Effector memory CD4-positive, alpha-beta T cell (primary cell): ENCODE measurements around the gene FGF19.

ENCODE experiments used
- DNase-seq, 3 donors: peaks; one replicate each; pipeline ENCODE4 v3.0.0-alpha.2; 2020
- H3K27ac ChIP-seq: 2 replicates; pipeline ENCODE4 v1.7.0; 2013; ENCODE audit warnings: mild to moderate bottlenecking, low read length, moderate library complexity; ENCODE audit not compliant: insufficient read depth, poor library complexity, severe bottlenecking
- H3K27me3 ChIP-seq: replicated peaks from 2 replicates; pipeline ENCODE4 v1.7.0; 2013; ENCODE audit warnings: mild to moderate bottlenecking, low read length; ENCODE audit not compliant: insufficient read depth, control insufficient read depth, poor library complexity, severe bottlenecking
- H3K36me3 ChIP-seq: 2 replicates; pipeline ENCODE4 v1.7.0; 2013; ENCODE audit warnings: mild to moderate bottlenecking, low read length, moderate library complexity; ENCODE audit not compliant: control insufficient read depth, insufficient read depth
- H3K4me1 ChIP-seq: 2 replicates; pipeline ENCODE4 v1.7.0; 2013; ENCODE audit warnings: low read length, mild to moderate bottlenecking; ENCODE audit not compliant: control insufficient read depth, insufficient read depth, poor library complexity, severe bottlenecking
- H3K4me3 ChIP-seq: 2 replicates; pipeline ENCODE4 v1.7.0; 2013; ENCODE audit warnings: low read length, low read depth, mild to moderate bottlenecking; ENCODE audit not compliant: insufficient read depth, poor library complexity, severe bottlenecking
- H3K9me3 ChIP-seq: 2 replicates; pipeline ENCODE4 v1.7.0; 2013; ENCODE audit warnings: mild to moderate bottlenecking, low read length, moderate library complexity; ENCODE audit not compliant: control insufficient read depth
- total RNA-seq, 3 donors: gene quantifications; one replicate each; lab custom pipeline; 2026; lab: John Stamatoyannopoulos, UW

Gene FGF19, protein sequence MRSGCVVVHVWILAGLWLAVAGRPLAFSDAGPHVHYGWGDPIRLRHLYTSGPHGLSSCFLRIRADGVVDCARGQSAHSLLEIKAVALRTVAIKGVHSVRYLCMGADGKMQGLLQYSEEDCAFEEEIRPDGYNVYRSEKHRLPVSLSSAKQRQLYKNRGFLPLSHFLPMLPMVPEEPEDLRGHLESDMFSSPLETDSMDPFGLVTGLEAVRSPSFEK
- total RNA-seq, result 0 reads per million in 3 donors

DNA sequence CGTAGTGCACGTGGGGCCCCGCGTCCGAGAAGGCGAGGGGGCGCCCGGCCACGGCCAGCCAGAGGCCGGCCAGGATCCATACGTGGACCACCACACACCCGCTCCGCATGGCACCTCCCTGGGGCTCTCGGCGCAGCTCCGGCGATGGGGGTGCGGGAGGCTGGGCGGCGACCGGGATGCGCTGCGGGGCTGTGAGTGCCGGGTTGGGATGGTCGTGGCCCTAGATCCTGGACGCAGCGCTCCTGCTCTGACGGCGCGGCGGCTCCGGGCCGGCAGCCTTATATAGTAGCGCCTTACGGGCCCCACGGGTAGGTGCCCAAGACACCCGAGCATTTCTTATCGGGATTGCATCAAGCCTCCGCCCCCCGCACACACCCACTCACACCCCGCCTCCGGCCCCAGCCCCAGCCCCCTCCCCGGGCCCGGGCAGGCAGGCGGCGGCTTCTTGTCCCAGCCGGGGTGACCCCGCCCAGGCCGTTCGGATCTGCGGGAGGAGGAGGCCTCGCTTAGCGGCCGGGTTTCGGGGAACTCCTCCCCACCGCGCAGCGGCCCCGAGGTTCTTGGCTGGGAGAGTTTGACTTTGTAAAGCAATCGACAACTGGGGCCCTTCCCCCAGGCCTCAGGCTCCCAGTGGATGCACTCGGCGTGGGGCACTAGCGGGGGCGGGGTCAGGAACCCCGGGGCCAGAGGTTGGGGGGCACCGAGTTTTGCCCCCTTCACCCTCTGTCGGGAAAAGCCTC, at the start of gene FGF19:
FGF19 (minus strand) TSS at position 255 of the 740 bp plus-strand sequence; CDS start at position 109, 146 bp downstream.
- Histone ChIP-seq H3K27me3 (peaks cover 36% of the 10 kb centered on the region), H3K4me3 (no peak within 1 kb of the TSS), H3K9me3 (no peaks in the 10 kb centered on the region)

DNA sequence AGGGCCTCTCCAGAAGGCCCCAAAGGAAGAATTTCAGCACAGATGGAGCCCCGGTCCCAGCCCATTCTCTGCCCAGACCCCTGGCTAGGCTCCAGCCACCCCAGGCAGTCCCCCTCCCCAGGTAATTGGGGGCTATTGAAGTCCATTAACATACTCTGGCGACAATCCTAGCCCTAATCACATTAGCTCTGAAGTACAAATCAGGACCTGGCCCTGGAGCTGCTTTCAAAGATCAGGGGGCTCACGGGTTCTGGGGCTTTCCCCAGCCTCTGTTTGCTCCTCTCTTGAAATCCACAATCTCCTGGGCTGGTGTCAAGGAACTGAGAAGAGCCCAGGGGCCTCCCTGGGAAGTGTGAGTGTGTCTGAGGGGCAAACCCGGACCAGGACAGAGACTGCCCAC, 49.1 kb upstream of the FGF19 start:
- Histone ChIP-seq H3K36me3 (no peaks in the 10 kb centered on the region), H3K9me3 (no peaks in the 10 kb centered on the region), H3K27ac (no peak overlapping the region), H3K4me3 (no peak overlapping the region), H3K4me1 (no peaks in the 10 kb centered on the region), H3K27me3 (no peaks in the 10 kb centered on the region)
- no peak for DNase-seq

More for the DNA sequence above, at the start of gene FGF19:
- Histone ChIP-seq H3K4me1 (peaks cover 7% of the 10 kb centered on the region), H3K27ac (no peak within 1 kb of the TSS), H3K36me3 (no peaks in the 10 kb centered on the region)
- DNase-seq, result no peak

DNA sequence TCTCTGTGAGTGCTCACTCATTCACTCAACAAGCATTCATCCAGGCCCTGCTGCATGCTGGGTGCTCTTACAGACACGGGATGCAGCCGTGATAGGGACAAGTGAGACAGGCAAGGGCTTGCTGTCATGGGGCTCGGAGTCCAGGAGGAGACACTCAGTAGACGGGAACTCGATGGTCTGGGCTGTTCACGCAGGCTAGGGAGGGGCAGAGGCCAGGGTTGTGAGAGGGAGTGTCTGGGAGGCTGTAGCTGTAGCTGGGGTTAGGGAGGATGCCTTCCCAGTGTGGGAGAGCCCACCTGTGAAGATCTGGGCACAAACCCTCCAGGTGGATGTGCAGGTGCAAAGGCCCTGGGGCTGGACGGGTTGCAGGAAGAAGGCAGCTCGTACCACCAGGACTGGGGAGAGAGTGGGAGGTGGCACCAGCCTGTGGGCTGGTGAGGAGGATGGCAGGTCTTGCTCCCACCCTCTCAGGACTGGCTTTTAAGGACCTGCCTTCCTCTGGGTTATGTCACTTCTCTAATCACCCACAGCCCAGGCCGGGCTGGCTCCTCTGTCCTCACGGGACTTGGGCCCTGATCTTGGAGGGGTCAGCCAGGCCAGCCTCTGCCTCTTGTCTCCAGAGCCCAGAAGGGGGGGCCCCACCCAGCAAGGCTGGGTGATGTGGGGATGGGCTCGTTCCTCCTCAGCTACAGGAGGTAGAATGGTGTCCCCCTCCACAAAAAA, 47.2 kb upstream of the FGF19 start:
- Histone ChIP-seq H3K27me3 (peaks cover 6% of the 10 kb centered on the region), H3K36me3 (no peaks in the 10 kb centered on the region), H3K27ac (no peak overlapping the region), H3K9me3 (no peaks in the 10 kb centered on the region), H3K4me1 (no peaks in the 10 kb centered on the region), H3K4me3 (no peak overlapping the region)
- no peak for DNase-seq

DNA sequence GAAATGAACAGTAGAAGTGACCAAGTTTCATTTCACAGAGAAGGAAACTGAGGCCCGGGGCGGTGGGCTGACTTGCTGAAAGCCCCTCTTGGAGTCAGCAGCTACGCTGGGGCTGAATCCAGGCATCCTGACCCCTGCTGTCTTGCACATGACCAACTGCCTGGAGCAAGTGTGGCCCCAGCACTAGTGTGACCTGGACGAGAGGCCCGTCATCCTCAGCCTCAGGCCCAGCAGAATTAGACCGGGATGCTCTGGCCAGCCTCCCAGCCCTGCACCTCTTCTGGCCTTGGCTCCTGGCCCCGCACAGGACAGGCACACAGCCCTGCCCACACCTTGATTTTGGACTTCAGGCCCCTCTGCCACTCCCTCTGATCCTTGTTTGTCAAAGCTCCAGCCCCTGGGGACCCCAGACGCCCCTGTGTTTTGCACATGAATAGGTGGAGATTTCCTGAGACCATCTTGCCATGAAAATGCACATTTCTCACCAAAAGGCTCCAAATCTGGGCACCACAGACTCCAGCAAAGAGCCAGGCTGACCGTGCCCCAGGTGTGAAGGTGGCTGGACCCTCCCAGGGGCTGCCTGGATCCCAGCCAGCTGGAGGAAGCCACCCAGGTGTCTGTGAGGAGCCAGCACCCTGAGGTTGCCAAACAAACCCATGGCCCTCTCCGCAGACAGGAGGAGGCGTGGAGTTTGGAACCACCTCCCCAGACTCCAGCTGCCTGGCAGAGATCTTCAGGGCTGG, 46.5 kb upstream of the FGF19 start:
- no peak overlapping the region for H3K4me3 ChIP-seq
- no peaks in the 10 kb centered on the region for H3K9me3 ChIP-seq
- no peaks in the 10 kb centered on the region for H3K4me1 ChIP-seq
- H3K27ac ChIP-seq, result no peak overlapping the region
- H3K36me3 ChIP-seq, result no peaks in the 10 kb centered on the region
- DNase-seq, result no peak
- peaks cover 6% of the 10 kb centered on the region for H3K27me3 ChIP-seq

DNA sequence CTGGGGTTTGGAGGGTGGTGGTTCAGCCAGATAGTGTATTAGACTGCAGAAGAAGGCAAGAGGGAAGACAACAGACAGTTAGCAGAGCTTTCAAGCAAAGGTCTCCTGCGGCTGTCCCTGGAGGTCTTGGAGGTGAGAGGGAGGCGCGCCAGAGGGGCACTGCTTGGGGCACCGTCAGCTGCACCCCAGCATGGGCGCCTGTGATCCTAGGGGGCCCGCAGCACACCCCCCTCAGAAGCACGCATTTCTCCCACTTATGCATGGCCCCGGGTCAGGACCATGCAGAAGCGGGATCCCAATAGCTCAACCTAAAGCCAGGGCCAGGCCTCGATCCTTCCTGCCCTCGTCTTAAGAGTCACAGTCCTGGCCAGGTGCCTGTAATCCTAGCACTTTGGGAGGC, 44.8 kb upstream of the FGF19 start:
- no peak for DNase-seq

DNA sequence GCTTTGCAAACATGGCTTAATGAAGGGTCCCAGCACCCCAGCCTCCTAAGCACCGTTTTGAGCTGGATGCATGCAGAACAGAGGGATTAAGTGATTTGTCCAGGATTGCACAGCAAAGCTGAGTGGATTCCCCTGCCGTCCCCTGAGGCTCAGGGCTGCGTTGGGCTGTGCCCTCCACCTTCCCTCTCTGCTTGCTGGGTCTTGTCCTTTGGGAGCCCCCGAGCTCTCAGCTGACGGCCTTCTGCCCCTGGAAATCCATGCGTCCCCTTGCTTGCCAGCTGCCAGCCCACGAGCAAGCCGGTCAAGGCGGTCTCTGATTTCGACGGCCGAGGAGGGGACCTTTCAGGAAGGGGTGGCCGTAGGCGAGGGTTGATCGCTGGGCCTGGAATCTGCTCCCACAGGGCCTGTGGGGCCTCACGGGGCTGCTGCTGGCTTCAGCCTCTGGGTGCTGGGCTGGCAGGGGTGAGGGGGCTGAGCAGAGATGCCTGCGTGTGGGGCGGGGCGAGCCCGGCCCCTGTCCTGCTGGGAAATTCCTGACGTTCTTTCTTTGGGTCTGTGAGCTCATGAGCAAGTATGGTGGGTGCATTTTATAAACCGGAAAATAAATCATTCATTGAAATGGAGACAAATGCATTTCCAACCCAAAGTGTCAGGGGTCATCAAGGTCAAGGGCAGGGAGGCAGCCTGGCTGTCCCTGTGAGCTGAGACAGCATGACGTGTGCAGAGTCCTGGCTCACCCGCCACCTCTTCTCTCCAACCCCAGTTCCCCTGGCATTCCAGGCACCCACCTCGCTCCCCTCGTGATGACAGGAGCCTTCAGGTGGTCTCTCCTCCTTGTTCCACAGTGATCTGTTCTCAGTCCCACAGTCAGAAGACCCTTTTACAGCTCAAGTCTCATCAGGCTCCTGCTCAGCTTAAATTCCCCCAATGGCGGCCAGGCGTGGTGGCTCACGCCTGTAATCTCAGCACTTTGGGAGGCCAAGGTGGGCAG, 43.2 kb upstream of the FGF19 start:
- no peak overlapping the region for H3K27ac ChIP-seq
- no peaks in the 10 kb centered on the region for H3K4me1 ChIP-seq
- DNase-seq, result no peak
- no peaks in the 10 kb centered on the region for H3K9me3 ChIP-seq
- no peak overlapping the region for H3K4me3 ChIP-seq
- H3K27me3 ChIP-seq, result peaks cover 6% of the 10 kb centered on the region
- no peaks in the 10 kb centered on the region for H3K36me3 ChIP-seq

More for the DNA sequence above, 44.8 kb upstream of the FGF19 start:
- Histone ChIP-seq H3K4me1 (no peaks in the 10 kb centered on the region), H3K36me3 (no peaks in the 10 kb centered on the region), H3K4me3 (no peak overlapping the region), H3K9me3 (no peaks in the 10 kb centered on the region), H3K27ac (no peak overlapping the region), H3K27me3 (peaks cover 6% of the 10 kb centered on the region)

DNA sequence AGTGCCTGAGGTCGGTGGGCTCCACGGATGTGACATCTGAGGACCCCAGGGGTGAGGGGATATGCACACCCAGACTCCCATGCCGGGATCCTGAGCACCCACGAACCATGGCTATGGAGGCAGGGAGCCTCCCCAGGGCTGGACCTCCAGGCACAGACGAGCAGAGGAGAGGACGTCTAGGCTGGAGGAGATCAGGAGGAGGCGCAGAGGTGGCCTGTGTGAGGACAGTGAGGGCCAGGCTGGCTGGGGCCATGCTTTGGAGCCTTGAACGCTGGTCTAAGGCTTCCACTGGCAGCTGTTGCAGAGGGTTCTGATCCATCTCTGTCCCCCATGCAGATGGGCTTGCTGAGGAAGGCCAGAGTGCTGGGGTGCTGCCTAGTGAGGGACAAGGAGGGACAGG, 42.3 kb upstream of the FGF19 start:
- Histone ChIP-seq H3K4me3 (no peak overlapping the region), H3K27me3 (peaks cover 6% of the 10 kb centered on the region), H3K4me1 (no peaks in the 10 kb centered on the region), H3K27ac (no peak overlapping the region), H3K9me3 (no peaks in the 10 kb centered on the region), H3K36me3 (no peaks in the 10 kb centered on the region)
- DNase-seq, result no peak

DNA sequence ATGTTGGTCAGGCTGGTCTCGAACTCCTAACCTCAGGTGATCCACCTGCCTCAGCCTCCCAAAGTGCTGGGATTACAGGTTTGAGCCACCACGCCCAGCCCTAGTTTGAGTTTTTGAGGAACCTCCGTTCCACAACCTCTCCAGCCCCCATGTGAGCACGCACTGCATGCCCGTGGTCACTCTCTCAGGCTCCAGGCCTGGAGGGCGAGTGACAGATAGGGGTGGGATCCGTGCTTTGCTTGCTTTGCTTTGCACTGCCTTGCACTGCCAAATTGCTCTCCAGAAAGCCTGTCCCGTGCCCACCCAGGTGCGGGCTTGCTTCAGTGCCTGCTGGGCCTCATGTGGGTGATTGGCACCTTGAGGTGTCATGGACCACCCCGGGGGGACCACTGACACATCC, 41.4 kb upstream of the FGF19 start:
- H3K4me1 ChIP-seq, result no peaks in the 10 kb centered on the region
- H3K4me3 ChIP-seq, result no peak overlapping the region
- no peak for DNase-seq
- H3K9me3 ChIP-seq, result no peaks in the 10 kb centered on the region
- H3K27me3 ChIP-seq, result peaks cover 6% of the 10 kb centered on the region
- no peaks in the 10 kb centered on the region for H3K36me3 ChIP-seq
- no peak overlapping the region for H3K27ac ChIP-seq

DNA sequence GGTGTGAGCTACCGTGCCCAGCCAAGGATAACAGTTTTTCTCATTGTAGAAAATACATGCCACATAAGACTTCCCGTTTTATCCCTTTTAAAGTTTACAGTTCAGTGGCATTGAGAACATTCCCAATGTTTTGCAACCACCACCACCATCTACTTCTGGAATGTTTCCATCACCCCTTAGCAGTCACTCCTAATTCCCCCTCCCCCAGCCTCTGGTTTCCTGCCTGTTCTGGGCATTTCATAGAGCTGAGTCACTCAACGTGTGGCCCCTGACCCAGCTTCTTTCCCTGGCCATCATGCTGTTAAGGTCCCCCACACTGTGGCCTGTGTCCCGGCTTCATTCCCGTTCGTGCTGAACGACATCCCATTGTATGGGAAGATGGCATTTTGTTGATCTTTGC, 40.6 kb upstream of the FGF19 start:
- Histone ChIP-seq H3K36me3 (no peaks in the 10 kb centered on the region), H3K9me3 (no peaks in the 10 kb centered on the region), H3K4me1 (no peaks in the 10 kb centered on the region), H3K27ac (no peak overlapping the region), H3K4me3 (no peak overlapping the region), H3K27me3 (peaks cover 6% of the 10 kb centered on the region)
- no peak for DNase-seq
